Stomach (tissue), 4 donors: ENCODE measurements around the gene TMPRSS2.

ENCODE experiments used
- CTCF ChIP-seq, 7 experiments: fragments of 450-650 bp in 4 of 7; fragments of 200-600 bp in 3 of 7; sonication (generic) in 3 of 7; IDR thresholded peaks; one replicate each; pipeline ENCODE4 v1.5.1; 2016 to 2019; ENCODE audit warnings: antibody characterized with exemption in 7 of 7, control low read depth in 2 of 7, mild to moderate bottlenecking in 1 of 7
- EP300 ChIP-seq: sonication (generic); formaldehyde crosslinking; IDR thresholded peaks from one replicate; pipeline ENCODE4 v1.6.1; 2017; ENCODE audit warnings: antibody characterized with exemption

GRCh38 chr21:41536827-41537103 lies 28.8 kb upstream of the TMPRSS2 start:
- TF ChIP-seq EP300 (no peak), CTCF (IDR thresholded peaks at IDR 0.05) (no peak)
